MCF 10A (cell line): ENCODE data around the gene FASLG. TPM values are rescaled to one million over a fixed set of nuclear protein-coding genes. Genes with fewer than 3 reads are reported as not detected.

Experiments used
- BruUV-seq: library from RNA; stranded (reverse); fragments of 400-500 nt; replicated peaks from 2 replicates; lab custom pipeline; 2021; lab: Mats Ljungman, UMichigan
- CTCF ChIA-PET: fragments of 300-600 bp; sonication (Branson Sonifier 250); formaldehyde crosslinking; extraction: SDS; loops from one replicate; lab custom pipeline; 2021; ENCODE audit warnings: antibody characterized with exemption, inconsistent platforms; lab: Yijun Ruan, JAX
- POLR2A ChIA-PET: fragments of 300-600, 350-650 bp; sonication (Branson Sonifier 250); formaldehyde crosslinking; extraction: SDS; loops from one replicate; lab custom pipeline; 2020; ENCODE audit warnings: antibody characterized with exemption, inconsistent platforms; lab: Yijun Ruan, JAX
- DNase-seq: peaks from one replicate; pipeline ENCODE4 v3.0.0-alpha.2; 2018; ENCODE audit not compliant: unreplicated experiment
- H3K27ac Mint-ChIP-seq: one replicate; pipeline ENCODE4 v1.8.0; 2022; ENCODE audit warnings: mild to moderate bottlenecking, low read depth, mixed read lengths; ENCODE audit not compliant: unreplicated experiment
- H3K27me3 Mint-ChIP-seq: one replicate; pipeline ENCODE4 v1.8.0; 2022; ENCODE audit warnings: mixed read lengths; ENCODE audit not compliant: insufficient read depth, unreplicated experiment
- H3K36me3 Mint-ChIP-seq: one replicate; pipeline ENCODE4 v1.8.0; 2022; ENCODE audit warnings: mild to moderate bottlenecking, moderate library complexity, mixed read lengths; ENCODE audit not compliant: insufficient read depth, unreplicated experiment
- H3K4me1 Mint-ChIP-seq: one replicate; pipeline ENCODE4 v1.8.0; 2022; ENCODE audit warnings: mixed read lengths; ENCODE audit not compliant: insufficient read depth, unreplicated experiment
- H3K4me3 Mint-ChIP-seq: one replicate; pipeline ENCODE4 v1.8.0; 2022; ENCODE audit warnings: mild to moderate bottlenecking, moderate library complexity, mixed read lengths; ENCODE audit not compliant: unreplicated experiment
- H3K9me3 Mint-ChIP-seq: one replicate; pipeline ENCODE4 v1.8.0; 2022; ENCODE audit warnings: mixed read lengths; ENCODE audit not compliant: unreplicated experiment
- intact Hi-C: fragments of 100-400 bp; cut with micrococcal nuclease; formaldehyde crosslinking; loops from 2 replicates; pipeline ENCODE4 v1.14.1; 2022
- total RNA-seq: library from RNA; stranded (reverse); gene quantifications from 2 replicates; pipeline ENCODE4 v1.2.3, GENCODE V29; 2022
- TF ChIP-seq, protein P1 (sequence below): fragments of 200-600 bp; IDR thresholded peaks from one replicate; pipeline ENCODE4 v1.8.0; 2022; ENCODE audit warnings: antibody characterized with exemption, mild to moderate bottlenecking; ENCODE audit not compliant: unreplicated experiment

FASLG gene
- total RNA-seq, 1 experiment from 2014 or later: not detected

DNA sequence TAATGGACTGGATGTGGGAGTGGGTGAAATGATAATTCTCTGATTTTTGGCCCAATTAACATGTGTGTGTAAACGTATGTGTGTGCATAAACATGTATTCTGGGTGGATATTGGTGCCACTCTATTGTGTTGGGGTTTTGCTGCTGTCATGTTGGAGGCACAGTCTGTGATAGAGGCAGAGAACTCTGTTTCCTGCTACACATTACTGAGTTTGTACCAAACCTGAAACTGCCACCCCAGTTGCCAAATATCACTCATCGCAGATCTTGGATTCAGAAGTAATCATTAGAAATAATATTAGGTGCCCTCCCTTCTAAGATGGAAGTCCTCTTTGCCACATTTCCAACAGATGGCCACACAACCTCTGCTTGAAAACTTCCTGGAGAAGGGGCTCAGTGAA is 13.8 kb downstream of the FASLG start:
- no peaks in the 10 kb centered on the region for H3K36me3 Mint-ChIP-seq
- TF ChIP-seq, protein P1, sequence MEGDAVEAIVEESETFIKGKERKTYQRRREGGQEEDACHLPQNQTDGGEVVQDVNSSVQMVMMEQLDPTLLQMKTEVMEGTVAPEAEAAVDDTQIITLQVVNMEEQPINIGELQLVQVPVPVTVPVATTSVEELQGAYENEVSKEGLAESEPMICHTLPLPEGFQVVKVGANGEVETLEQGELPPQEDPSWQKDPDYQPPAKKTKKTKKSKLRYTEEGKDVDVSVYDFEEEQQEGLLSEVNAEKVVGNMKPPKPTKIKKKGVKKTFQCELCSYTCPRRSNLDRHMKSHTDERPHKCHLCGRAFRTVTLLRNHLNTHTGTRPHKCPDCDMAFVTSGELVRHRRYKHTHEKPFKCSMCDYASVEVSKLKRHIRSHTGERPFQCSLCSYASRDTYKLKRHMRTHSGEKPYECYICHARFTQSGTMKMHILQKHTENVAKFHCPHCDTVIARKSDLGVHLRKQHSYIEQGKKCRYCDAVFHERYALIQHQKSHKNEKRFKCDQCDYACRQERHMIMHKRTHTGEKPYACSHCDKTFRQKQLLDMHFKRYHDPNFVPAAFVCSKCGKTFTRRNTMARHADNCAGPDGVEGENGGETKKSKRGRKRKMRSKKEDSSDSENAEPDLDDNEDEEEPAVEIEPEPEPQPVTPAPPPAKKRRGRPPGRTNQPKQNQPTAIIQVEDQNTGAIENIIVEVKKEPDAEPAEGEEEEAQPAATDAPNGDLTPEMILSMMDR: no peak
- no TSS peak for BruUV-seq
- no peaks in the 10 kb centered on the region for H3K27me3 Mint-ChIP-seq
- intact Hi-C loops: no loop called here
- CTCF ChIA-PET: interaction anchor here (0.7 kb wide), 1 partner anchor 14 kb away, joined by 4 read pairs; no protein-coding TSS in a partner anchor
- H3K4me1 Mint-ChIP-seq: peaks cover 9% of the 10 kb centered on the region
- no peak overlapping the region for H3K4me3 Mint-ChIP-seq
- no peak for DNase-seq
- no peaks in the 10 kb centered on the region for H3K9me3 Mint-ChIP-seq
- POLR2A ChIA-PET: no interaction called here
- no peak overlapping the region for H3K27ac Mint-ChIP-seq

DNA sequence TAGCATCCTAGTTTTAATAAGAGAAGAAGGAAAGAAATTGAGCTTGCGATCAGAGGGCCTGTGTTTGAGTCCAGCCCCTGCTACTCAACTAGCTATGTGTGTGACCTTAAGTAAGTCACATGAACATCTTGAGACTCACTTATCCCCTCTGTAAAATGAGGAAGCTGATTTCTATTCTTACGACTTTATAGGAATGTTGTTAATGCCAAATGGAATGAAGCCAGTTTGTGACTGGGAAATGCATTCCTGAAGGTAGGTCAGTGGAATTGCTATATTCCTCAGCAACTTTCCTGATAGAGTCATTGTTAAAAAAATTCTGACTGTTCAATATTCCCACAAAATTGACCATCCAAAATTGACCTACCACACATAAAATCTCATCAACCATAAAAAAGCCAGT is 14.9 kb downstream of the FASLG start:
- Mint-ChIP-seq H3K9me3 (no peaks in the 10 kb centered on the region), H3K27ac (peak overlapping the region; percentile 16), H3K36me3 (no peaks in the 10 kb centered on the region), H3K4me1 (peaks cover 9% of the 10 kb centered on the region), H3K27me3 (no peaks in the 10 kb centered on the region), H3K4me3 (no peak overlapping the region)
- POLR2A ChIA-PET: interaction anchor here (1.1 kb wide), 1 partner anchor 21 kb away, joined by 3 read pairs; no protein-coding TSS in a partner anchor
- no peak for DNase-seq
- TF ChIP-seq, protein P1: no peak
- intact Hi-C loops: no loop called here
- CTCF ChIA-PET: interaction anchor here (0.6 to 1.0 kb wide), 2 partner anchors 64 to 257 kb away, joined by 3 read pairs; no protein-coding TSS in a partner anchor
- BruUV-seq: no TSS peak

DNA sequence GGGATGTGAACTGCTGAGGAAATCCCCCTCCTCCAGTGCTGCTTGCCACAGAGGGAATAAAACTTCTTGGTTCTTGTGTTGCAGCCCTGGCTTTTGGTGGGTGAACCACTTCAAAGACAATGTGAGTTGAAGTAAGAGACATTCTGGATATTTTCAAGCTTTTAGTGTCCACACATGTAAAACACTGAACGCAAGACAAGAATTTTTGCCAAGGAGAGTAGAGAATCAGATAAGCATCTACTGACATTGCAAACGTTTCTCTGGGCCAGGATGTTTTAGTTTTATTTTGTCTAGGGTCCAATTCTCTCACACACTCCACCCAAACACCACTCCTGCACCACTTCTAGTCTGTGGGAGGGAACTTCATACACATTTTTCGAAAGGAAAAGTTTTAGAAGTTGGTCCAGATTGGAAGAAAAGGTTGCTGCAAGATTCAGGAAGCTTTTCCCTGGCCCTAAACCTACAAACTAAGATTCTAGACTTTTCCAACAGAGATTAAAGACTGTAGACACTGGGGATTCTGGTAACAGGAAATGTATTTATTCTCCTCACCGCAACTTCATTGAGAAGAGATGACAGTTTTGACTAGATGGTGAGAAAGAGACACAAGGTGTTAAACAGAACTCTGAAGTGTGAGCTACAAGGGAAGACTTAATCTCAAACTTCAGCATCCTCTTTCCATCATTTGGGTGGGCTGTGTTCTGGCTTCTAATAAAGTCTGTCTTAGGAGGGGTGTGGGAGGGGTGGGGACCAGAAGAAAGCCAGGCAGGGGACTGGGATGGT is 16.1 kb downstream of the FASLG start:
- no peaks in the 10 kb centered on the region for H3K9me3 Mint-ChIP-seq
- no peak overlapping the region for H3K4me3 Mint-ChIP-seq
- ChIA-PET POLR2A (interaction anchor here (0.6 to 1.1 kb wide), 2 partner anchors 22 to 1160 kb away, joined by 3 read pairs; no protein-coding TSS in a partner anchor), CTCF (interaction anchor here (0.6 kb wide), 1 partner anchor 523 kb away, joined by 3 read pairs; no protein-coding TSS in a partner anchor)
- no peak overlapping the region for H3K27ac Mint-ChIP-seq
- H3K27me3 Mint-ChIP-seq: no peaks in the 10 kb centered on the region
- no peak for DNase-seq
- intact Hi-C loops: no loop called here
- no TSS peak for BruUV-seq
- peaks cover 9% of the 10 kb centered on the region for H3K4me1 Mint-ChIP-seq
- no peaks in the 10 kb centered on the region for H3K36me3 Mint-ChIP-seq
- TF ChIP-seq, protein P1: no peak

DNA sequence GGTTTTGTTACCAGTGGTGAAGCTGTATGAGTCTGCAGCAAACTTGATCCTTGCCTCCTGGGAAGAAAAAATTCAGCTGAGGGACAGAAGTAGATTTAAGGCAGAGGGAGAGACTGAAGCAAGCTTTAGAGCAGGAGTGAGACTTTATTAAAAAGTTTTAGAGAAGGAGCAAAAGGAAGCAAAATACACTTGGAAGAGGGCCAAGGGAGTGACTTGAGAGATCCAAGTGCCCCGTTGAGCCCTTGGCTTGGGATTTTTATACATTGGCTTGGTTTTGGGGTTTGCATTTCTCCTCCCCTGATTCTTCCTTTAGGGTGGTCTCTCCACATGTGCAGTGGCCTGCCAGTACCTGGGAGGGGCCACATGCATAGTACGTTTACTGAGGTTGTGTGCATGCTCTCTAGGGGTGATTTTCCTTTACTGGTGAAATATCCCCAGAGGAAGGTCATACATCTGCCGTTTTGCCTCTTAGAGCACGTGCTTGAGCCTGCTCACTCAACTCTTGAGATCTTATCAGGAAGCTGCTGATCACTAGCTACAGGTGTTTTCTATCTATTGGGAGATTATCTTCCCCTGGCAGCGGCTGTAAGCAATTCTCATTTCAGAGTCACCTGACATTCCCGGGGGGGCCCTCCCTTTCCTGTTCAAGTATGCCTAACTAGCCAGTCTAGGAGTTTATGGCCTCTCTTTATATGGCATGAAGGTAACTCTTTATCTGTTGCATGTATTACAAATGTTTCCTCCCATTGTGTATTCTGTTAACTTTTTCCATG is 20.3 kb downstream of the FASLG start:
- intact Hi-C loops: no loop called here
- no peaks in the 10 kb centered on the region for H3K4me1 Mint-ChIP-seq
- DNase-seq: no peak
- TF ChIP-seq, protein P1: no peak
- no peaks in the 10 kb centered on the region for H3K36me3 Mint-ChIP-seq
- H3K4me3 Mint-ChIP-seq: no peak overlapping the region
- no TSS peak for BruUV-seq
- H3K27me3 Mint-ChIP-seq: no peaks in the 10 kb centered on the region
- H3K9me3 Mint-ChIP-seq: no peaks in the 10 kb centered on the region
- ChIA-PET CTCF (interaction anchor here (0.6 to 1.7 kb wide), 3 partner anchors 16 to 41 kb away, joined by 3 to 5 read pairs (median 3); no protein-coding TSS in a partner anchor), POLR2A (interaction anchor here (1.3 kb wide), 1 partner anchor 27 kb away, joined by 3 read pairs; no protein-coding TSS in a partner anchor)
- no peak overlapping the region for H3K27ac Mint-ChIP-seq
